GM18867 (cell line): Measurements from ENCODE around the gene TGFBR3.
"Not testable (repeated sequence)": the region's sequence is repeated elsewhere in the genome, so short reads cannot be mapped to it uniquely, and the experiment has no call there.

Source experiments
- ATAC-seq: cut with Tn5 transposase; IDR thresholded peaks from one replicate; pipeline ENCODE4 v1.9.1; 2021; ENCODE audit warnings: mild to moderate bottlenecking, moderate library complexity; ENCODE audit not compliant: unreplicated experiment

TGFBR3 gene

GRCh38 chr1:91851130-91852010, 34.6 kb downstream of the TGFBR3 start:
- no peak for ATAC-seq

- ATAC-seq, result no peak
Observed at GRCh38 chr1:91850708-91851107, 35.2 kb downstream of the TGFBR3 start.

GRCh38 chr1:91847851-91848250, 38.1 kb downstream of the TGFBR3 start:
- ATAC-seq, result no peak

GRCh38 chr1:91846639-91847013, 39.3 kb downstream of the TGFBR3 start:
- ATAC-seq, result no peak

- no peak for ATAC-seq
Observed at GRCh38 chr1:91846007-91846638, 39.8 kb downstream of the TGFBR3 start.

DNA sequence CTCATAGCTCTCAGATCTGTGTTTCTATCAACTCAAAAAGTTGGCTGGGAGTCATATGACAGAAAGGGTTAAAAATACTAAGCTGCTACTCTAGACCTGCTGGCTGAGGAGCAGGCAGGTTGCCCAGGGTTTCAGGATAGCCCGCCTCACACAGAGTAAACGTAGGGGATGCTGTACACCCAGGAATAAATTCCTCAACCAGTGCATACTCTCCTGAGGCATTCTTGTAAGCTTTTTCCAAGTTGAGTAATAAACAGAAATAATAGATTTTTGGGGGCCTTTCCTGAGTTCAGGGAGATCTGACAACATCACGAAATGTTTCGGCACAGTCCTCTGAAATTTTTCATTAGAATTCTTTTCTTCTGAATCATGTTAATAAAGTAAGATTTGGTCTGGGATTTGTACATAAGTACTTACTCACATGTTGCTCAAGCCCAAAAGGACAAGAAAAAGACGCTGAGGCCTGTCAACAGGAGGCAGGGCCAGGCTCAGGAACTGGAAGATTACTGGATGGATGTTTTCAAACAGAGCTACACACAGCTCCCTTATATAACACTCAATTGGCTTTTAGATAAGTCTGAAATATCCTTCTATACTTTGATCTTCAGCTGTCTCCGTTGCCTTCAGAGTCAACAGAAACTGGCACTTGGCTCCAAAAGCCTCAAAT, 41.0 kb downstream of the TGFBR3 start:
- no peak for ATAC-seq

GRCh38 chr1:91843843-91844242, 42.1 kb downstream of the TGFBR3 start:
- no peak for ATAC-seq

- ATAC-seq, result no peak
Observed at GRCh38 chr1:91842563-91842962, 43.4 kb downstream of the TGFBR3 start.

GRCh38 chr1:91842056-91842455, 43.9 kb downstream of the TGFBR3 start:
- ATAC-seq, result no peak

DNA sequence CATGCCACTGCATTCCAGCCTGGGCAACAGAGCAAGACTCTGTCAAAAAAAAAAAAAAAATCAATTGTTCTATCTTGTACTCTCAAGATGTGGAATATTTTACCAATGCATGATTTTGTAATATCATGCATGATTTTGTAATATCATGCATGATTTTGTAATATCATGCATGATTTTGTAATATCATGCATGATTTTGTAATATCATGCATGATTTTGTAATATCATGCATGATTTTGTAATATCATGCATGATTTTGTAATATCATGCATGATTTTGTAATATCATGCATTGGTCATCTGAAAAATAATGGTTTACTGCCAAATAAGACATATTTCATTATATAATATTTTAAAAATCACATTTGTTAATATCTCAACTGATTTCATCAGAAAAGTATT, 45.7 kb downstream of the TGFBR3 start:
- ATAC-seq, result not testable (repeated sequence)

DNA sequence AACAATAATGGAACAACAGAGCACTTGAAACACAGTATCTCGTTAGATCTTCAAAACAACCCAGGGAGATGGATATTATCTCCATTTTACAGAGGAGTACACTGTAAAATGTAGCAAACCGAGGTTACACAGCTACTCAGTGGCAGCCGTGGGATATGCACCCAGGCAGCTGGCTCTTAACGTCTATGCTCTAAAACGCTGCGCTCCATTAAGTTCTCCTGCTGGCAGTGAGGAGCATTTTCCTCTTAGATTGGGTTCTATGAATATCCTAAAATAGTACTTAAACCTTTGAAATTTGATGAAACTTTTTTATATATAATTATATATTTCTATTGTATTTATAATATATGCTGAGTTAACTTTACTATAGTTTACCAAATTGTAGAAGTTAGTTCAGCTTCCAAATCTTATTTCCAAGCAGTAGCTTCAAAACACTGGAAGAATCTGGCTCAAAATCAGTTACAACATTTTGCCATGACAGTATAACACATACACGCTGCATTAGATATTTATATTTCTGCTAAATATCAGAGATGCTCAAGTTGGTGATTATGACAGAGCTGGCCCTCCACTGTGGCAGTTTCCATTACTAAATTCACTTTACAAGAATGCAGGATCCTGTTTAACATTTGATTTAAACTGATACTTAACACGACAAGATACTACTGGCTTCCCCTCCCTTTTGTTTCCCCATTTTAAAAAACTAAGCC, 49.5 kb downstream of the TGFBR3 start:
- ATAC-seq, result no peak

DNA sequence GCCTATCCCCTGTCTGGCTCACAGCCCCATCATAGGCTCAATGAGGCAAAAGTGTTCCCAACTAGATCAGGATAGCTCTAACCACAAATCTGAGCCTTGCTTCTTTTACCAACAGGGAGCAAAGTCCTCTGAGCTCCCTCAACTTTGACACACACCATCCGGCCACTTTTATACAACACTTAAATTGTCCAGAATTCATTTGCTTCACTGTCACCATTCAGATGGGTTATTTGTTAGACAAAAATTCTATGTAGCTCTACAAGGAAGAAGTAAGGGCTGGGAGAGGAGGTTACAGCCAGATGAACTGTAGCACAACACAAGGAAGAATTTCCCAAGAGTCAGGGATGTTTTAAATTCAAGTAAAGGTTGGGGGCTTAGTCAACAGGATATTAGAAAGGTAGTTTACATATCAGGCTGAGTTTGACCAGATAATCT, 50.8 kb downstream of the TGFBR3 start:
- no peak for ATAC-seq

DNA sequence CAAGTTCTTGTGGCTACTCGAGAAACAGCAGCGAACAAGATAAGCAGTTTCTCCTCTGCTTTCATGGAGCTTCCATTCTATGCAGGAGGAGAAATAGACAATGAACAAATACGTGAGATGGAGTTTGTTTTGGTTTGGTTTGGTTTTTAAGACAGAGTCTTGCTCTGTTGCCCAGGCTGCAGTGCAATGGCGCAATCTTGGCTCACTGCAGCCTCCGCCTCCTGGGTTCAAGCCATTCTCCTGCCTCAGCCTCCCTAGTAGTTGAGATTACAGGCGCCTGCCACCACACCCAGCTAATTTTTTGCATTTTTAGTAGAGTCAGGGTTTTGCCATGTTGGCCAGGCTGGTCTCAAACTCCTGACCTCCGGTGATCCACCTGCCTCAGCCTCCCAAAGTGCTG, 51.4 kb downstream of the TGFBR3 start:
- ATAC-seq, result not testable (repeated sequence)

DNA sequence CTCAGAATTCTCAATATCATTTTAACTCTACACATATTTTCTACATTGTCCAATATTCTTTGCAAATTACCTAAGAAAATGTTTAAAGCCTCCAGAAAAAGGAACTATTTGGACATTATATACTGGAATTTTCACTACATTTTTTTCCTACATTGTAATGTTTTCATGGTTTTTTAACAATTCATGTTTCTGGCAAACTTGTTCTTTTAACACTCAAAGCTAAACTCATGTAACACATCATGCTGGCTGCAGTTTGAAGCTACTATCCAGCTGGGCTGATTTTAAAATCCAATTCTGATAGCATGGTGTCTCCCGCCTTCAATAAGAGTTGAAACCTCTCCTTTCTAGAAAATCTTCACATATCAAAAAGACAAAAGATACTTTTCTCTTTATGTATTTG, 52.0 kb downstream of the TGFBR3 start:
- no peak for ATAC-seq

- ATAC-seq, result no peak
Observed at GRCh38 chr1:91831132-91831930, 54.6 kb downstream of the TGFBR3 start.

- no peak for ATAC-seq
Observed at GRCh38 chr1:91830242-91831131, 55.5 kb downstream of the TGFBR3 start.

DNA sequence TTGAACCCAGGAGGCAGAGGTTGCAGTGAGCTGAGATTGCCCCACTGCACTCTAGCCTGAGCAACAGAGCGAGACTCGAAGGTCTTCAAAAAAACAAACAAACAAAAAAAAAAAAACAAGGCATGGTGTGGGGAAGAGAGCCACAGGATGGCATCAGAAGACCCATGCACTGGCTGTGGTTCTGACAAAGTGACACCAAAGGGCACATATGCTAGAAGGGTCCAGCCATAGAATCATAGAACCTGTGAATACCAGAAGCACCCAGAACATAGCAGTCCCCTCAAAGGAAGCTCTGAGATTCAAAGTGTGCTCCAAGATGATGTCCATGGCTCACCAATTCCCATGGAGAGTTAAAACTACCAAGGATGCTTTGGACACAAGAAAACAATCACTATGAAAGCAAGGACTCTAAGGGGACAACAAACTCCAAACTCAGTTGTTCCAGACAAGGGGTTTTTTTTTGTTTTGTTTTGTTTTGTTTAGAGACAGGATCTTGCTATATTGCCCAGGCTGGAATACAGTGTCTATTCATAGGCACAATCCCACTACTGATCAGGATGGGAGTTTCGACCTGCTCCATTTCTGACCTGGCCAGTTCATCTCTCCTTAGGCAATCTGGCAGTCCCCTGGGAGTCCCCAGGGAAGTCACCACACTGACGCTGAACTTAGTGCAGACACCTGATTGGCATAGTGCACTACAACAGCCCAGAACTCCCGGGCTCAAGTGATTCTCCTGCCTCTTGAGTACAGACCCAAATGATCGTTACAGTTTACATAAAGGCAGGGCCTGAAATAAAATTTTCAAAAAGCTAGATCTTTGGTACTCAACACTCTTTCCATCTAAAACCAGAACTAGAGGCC, 56.4 kb downstream of the TGFBR3 start:
- ATAC-seq, result no peak

DNA sequence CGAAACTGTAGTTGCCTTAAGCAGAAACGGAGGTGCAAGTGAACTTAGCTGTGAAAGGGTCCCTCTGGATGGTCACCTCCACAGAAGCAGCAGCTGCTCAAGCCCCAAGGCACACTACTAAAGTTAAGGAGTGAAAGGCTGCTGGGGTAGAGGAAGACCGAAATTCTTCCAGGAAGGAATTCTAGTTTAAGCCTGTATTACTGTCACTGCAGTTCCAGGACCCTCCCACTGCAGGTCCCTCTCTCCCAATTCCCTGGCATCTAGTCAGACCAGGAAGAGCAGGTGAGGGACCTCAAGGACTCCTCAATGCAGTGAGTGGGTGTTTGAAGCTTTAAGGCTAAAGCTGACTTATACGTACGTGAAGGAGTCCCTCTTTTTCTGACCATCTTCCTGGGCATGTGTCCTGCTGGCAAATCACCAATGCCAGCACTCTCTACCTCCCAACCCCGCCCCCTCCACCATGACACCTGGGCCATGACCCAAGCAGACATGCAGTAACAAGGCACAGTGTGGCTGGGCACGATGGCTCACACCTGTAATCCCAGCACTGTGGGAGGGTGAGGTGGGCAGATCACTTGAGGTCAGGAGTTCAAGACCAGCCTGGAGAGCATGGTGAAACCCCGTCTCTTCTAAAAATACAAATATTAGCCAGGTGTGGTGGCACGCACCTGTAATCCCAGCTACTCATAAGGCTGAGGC, 57.2 kb downstream of the TGFBR3 start:
- no peak for ATAC-seq
